GM12878 (cell line): ENCODE data around the gene KRTAP10-5. TPM values are rescaled to one million over a fixed set of nuclear protein-coding genes. Genes with fewer than 3 reads are reported as not detected.

Experiments
- EZH2 ChIP-seq: IDR thresholded peaks from 2 replicates; pipeline ENCODE4 v1.6.1; 2012; ENCODE audit warnings: low read depth, mild to moderate bottlenecking, control low read depth, inconsistent platforms, low read length, borderline replicate concordance; ENCODE audit not compliant: control insufficient read depth
- MTA3 ChIP-seq: IDR thresholded peaks from 2 replicates; pipeline ENCODE4 v1.6.1; 2012; ENCODE audit warnings: low read length, inconsistent platforms, borderline replicate concordance
- NFXL1 ChIP-seq: fragments of 450-650 bp; IDR thresholded peaks from 2 replicates; pipeline ENCODE4 v1.6.1; 2017; ENCODE audit warnings: antibody characterized with exemption, mild to moderate bottlenecking, borderline replicate concordance
- PML ChIP-seq: IDR thresholded peaks from 2 replicates; pipeline ENCODE4 v1.6.1; 2012; ENCODE audit warnings: low read length, inconsistent platforms
- USF1 ChIP-seq: IDR thresholded peaks from 2 replicates; pipeline ENCODE4 v1.6.1; 2011; ENCODE audit warnings: borderline replicate concordance, low read depth, mild to moderate bottlenecking, moderate library complexity, mixed read lengths, low read length; ENCODE audit not compliant: insufficient read depth; ENCODE audit errors: extremely low read length
- ZNF207 ChIP-seq: fragments of 450-650 bp; IDR thresholded peaks from 2 replicates; pipeline ENCODE4 v1.6.1; 2014; ENCODE audit warnings: antibody characterized with exemption, mild to moderate bottlenecking, borderline replicate concordance
- polyA plus RNA-seq, 11 experiments: library from polyadenylated mRNA; depleted of rRNA in 4 of 11; unstranded in 6 of 11; stranded (reverse) in 5 of 11; fragments of >200 nt; fragmentation: Nextera tagmentation in 4 of 11; fragmentation: Illumina TruSeq in 1 of 11; extraction: Ambion mirVana in 4 of 11; extraction: Trizol in 1 of 11; gene quantifications; 1 replicate in 1 of 11; 2 replicates in 10 of 11; pipeline versions ENCODE4 v1.2.1 to v1.2.3, GENCODE V29; 2011 to 2016; ENCODE audit warnings: inconsistent platforms in 2 of 11, missing spikeins in 2 of 11, low read depth in 1 of 11
- total RNA-seq, 4 experiments: library from RNA; depleted of rRNA in 3 of 4; stranded (reverse); fragments of >200 nt in 3 of 4; fragmentation: Illumina TruSeq in 1 of 4; extraction: Trizol in 1 of 4; gene quantifications; 2 replicates each; pipeline versions ENCODE4 v1.2.1 to v1.2.3, GENCODE V29; 2013 to 2021
- TF ChIP-seq, protein P1 (sequence below): fragments of 450-650 bp; formaldehyde crosslinking; IDR thresholded peaks from 2 replicates; pipeline ENCODE4 v1.4.0; 2020; ENCODE audit warnings: mild to moderate bottlenecking, moderate library complexity
- TF ChIP-seq, protein P2 (sequence below): IDR thresholded peaks from 2 replicates; pipeline ENCODE4 v1.6.1; 2012; ENCODE audit warnings: mild to moderate bottlenecking, low read depth, low read length

KRTAP10-5 gene
- total and polyA plus RNA-seq, 10 of the 15 experiments (the other 5 are each of a cell fraction or from before 2014, with no cell fraction given) = not detected

GRCh38 chr21:44596068-44596725 lies 15.8 kb upstream of the KRTAP10-5 start (continued):
- TF ChIP-seq, protein P1, sequence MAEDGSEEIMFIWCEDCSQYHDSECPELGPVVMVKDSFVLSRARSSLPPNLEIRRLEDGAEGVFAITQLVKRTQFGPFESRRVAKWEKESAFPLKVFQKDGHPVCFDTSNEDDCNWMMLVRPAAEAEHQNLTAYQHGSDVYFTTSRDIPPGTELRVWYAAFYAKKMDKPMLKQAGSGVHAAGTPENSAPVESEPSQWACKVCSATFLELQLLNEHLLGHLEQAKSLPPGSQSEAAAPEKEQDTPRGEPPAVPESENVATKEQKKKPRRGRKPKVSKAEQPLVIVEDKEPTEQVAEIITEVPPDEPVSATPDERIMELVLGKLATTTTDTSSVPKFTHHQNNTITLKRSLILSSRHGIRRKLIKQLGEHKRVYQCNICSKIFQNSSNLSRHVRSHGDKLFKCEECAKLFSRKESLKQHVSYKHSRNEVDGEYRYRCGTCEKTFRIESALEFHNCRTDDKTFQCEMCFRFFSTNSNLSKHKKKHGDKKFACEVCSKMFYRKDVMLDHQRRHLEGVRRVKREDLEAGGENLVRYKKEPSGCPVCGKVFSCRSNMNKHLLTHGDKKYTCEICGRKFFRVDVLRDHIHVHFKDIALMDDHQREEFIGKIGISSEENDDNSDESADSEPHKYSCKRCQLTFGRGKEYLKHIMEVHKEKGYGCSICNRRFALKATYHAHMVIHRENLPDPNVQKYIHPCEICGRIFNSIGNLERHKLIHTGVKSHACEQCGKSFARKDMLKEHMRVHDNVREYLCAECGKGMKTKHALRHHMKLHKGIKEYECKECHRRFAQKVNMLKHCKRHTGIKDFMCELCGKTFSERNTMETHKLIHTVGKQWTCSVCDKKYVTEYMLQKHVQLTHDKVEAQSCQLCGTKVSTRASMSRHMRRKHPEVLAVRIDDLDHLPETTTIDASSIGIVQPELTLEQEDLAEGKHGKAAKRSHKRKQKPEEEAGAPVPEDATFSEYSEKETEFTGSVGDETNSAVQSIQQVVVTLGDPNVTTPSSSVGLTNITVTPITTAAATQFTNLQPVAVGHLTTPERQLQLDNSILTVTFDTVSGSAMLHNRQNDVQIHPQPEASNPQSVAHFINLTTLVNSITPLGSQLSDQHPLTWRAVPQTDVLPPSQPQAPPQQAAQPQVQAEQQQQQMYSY (CRISPR knock-in tag) = no peak
- no peak for TF ChIP-seq NFXL1
- TF ChIP-seq USF1 = no peak
- no peak for TF ChIP-seq ZNF207
- no peak for TF ChIP-seq EZH2
- no peak for TF ChIP-seq PML
- TF ChIP-seq MTA3 = no peak
- TF ChIP-seq, protein P2, sequence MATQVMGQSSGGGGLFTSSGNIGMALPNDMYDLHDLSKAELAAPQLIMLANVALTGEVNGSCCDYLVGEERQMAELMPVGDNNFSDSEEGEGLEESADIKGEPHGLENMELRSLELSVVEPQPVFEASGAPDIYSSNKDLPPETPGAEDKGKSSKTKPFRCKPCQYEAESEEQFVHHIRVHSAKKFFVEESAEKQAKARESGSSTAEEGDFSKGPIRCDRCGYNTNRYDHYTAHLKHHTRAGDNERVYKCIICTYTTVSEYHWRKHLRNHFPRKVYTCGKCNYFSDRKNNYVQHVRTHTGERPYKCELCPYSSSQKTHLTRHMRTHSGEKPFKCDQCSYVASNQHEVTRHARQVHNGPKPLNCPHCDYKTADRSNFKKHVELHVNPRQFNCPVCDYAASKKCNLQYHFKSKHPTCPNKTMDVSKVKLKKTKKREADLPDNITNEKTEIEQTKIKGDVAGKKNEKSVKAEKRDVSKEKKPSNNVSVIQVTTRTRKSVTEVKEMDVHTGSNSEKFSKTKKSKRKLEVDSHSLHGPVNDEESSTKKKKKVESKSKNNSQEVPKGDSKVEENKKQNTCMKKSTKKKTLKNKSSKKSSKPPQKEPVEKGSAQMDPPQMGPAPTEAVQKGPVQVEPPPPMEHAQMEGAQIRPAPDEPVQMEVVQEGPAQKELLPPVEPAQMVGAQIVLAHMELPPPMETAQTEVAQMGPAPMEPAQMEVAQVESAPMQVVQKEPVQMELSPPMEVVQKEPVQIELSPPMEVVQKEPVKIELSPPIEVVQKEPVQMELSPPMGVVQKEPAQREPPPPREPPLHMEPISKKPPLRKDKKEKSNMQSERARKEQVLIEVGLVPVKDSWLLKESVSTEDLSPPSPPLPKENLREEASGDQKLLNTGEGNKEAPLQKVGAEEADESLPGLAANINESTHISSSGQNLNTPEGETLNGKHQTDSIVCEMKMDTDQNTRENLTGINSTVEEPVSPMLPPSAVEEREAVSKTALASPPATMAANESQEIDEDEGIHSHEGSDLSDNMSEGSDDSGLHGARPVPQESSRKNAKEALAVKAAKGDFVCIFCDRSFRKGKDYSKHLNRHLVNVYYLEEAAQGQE = no peak
